HT-29 (cell line): ENCODE data around the gene TARS2. TPM values are rescaled to one million over a fixed set of nuclear protein-coding genes. Genes with fewer than 3 reads are reported as not detected.
A peak's percentile ranks its signal among the peaks of the same experiment; 100 is the strongest.

Source experiments
- DNase-seq: peaks from one replicate; pipeline ENCODE4 v3.0.0-alpha.2; 2015; ENCODE audit warnings: low spot score
- total RNA-seq: library from RNA; depleted of rRNA; stranded (reverse); fragments of >200 nt; shearing (Covaris generic); gene quantifications from 2 replicates; pipeline ENCODE4 v1.2.3, GENCODE V29; 2014

Gene TARS2
- total RNA-seq, 1 experiment from 2014 or later, result 19.8 TPM

GRCh38 chr1:150537732-150538684, 50.8 kb downstream of the TARS2 start:
- no peak for DNase-seq

DNA sequence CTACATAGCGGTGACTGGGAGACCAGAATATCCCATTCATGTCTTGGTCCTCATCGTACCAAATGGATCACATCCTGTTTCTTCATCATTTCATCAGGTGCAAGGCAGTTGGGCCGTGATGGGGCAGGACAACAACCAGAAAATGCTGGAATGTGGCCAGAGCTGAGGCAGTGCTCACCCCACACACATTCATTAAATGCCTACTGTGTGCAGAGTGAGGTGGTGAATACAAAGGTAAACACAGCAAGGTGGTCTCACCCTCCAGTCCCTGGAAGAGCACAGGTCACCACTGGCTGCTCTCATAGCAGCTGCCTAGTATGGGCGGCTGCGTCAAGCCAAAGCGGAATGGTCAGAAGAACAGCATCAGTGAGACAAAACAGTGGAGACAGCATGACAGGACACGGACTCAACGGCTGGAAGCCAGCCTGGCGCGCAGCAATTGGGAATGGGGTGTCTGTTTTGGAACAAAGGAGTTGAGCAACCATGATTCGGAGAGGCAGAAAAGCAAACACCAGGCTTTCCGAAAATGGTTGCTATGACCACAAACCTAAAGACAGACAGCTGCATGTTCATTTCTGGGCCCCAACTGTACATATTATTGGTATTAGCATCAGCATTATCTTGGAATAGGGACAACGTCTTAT, 56.4 kb downstream of the TARS2 start:
- no peak for DNase-seq

GRCh38 chr1:150544204-150544603, 57.0 kb downstream of the TARS2 start:
- DNase-seq, result no peak

DNA sequence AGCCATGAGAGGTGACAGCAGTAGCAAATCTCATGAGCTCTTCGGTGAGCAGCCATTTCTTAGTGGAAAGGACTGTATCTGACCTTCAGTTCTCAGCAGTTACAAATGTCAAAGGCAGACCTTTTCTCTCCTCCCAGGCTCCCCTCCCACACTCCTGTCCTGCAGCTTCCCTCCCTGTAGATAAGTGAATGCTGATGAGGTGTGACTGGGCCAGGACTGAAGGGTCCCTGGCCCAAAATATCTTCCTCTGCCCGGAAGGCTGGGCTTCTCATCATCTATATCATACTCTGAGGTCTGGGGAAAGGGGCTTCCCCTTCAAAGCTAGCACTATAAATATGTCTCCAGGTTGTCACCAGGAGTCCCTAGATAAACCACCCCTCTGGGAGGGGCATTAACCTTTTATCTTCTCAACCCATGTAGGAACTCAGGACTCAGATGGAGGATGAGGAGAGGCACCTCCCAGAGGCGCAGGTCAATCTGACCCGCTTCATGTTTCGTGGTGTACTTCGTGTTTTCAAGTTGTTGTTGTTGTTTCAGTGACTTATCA, 58.3 kb downstream of the TARS2 start:
- DNase-seq, result no peak

GRCh38 chr1:150546294-150546937, 59.2 kb downstream of the TARS2 start:
- DNase-seq, result no peak

DNA sequence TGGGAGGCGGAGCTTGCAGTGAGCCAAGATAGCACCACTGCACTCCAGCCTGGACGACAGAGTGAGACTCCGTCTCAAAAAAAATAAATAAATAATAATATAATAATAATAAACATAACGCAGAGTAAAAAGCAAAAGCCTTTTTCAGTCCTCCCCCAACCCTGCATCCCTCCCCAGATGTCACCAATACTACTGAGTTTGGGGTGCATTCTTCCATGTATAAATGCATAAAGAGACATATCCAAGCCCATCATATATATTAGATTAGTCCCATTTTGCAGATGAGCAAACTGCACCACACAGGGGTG, 61.1 kb downstream of the TARS2 start:
- no peak for DNase-seq

DNA sequence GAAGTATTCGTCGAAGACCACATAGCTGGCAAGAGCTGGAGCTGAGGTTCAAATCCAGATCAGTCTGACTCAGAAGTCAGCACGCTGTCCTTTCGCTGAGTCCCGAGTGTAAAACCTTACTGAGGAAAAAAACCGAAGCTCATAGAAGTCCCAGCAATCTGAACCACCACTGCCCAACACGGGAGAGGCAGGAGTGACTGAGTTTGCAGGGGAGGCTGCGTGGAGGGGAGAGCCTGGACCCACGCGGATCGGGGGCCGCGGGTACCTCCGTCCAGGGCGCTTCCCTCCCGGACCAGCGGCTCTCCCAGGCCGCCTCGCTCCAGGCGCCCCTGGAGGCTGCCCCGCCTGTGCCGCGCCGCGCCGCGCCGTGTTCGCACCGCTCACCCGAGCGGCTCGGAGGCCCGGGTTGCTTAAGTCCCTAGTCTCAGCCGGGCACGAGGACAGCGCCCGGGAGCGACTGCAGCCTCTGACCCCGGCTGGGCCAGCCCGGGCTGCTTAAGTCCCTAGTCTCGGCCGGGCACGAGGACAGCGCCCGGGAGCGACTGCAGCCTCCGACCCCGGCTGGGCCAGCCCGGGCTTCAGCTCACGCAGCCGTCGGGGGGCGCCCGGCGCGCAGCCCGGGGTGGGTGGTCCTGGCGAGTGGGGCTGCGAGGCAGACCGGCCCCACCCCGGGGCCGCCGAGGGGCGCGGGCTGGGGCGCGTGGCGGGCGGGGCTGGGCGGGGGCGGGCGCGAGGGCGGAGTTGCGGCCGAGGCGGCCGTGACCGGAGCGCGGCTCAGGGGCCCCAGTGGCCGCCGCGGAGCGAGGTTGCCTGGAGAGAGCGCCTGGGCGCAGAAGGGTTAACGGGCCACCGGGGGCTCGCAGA, 61.6 kb downstream of the TARS2 start, which contains the start of gene ADAMTSL4:
Gene ADAMTSL4, plus strand, starts transcription at position 777 of the 864 bp plus-strand sequence. CDS start 2,881 bp downstream, outside the sequence.
- DNase-seq, result peak; percentile 63

DNA sequence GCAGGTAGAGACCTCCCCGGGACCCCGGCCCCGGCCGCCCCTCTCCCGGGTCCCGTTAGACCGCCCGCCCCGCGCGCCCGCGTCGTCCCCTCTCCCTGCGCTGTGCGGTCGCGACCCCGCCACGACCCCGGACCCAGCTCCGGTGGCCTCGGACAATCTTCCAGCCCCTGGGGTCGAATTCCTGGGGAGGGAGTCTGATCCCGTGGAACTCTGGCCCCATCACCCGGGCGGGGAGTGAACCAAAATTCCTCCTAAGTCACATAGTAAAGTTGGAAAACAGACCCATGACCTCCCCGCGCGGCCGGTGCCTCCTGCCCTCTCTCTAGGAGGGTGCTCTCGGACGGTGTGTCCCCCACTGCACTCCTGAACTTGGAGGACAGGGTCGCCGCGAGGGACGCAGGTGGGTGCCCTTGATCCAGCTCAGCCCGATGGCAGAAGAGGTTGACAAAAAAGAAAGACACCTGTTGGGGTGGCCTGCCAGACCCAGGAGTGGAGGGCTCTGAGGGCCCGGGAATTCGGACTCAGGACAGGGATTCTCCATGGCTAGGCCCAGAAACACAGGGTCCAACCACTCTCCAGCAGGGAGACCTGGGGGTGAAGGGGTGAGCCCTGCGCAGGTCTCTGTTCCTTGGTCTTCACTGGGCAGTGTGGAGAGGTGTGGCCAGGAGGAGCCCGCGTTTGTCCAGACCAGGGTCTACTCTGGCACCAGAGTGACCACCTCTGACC, 62.4 kb downstream of the TARS2 start:
- DNase-seq, result no peak

GRCh38 chr1:150550222-150551050, 63.2 kb downstream of the TARS2 start:
- DNase-seq, result no peak

DNA sequence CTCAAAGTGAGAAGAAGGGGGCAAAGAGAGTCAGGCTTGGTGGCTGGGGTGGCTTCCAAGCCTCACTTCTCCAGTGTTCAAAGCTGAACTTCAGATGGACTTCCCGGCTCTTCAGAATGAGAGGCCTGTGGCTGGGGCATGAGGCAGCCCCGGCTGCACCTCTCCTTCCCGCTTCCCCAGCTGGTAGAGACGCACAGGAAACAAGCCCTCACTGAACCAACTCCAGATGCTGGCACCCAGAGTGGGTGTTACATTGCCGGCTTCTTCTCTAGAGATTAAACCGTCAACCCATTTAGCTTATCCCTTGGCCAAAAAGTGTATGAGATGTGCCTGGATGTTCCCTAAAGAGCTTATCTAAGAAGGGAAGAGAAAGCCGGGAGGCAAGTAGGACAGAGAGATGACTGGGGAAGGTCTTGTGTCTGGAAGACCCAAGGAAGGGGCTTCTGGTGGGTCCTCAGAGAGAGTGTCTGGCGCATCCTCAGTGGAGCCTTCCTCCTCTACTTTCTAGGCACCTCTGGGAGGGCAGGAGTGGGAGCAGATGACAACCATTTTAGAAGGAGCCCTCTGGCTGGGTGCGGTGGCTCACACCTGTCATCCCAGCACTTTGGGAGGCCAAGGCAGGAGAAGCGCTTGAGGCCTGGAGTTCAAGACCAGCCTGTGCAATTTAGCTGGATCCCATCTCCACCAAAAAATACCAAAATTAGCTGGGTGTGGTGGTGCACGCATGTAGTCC, 64.0 kb downstream of the TARS2 start:
- DNase-seq, result peak; percentile 7

- no peak for DNase-seq
Observed at GRCh38 chr1:150551784-150552127, 64.5 kb downstream of the TARS2 start.

GRCh38 chr1:150552128-150552910, 65.1 kb downstream of the TARS2 start:
- no peak for DNase-seq

DNA sequence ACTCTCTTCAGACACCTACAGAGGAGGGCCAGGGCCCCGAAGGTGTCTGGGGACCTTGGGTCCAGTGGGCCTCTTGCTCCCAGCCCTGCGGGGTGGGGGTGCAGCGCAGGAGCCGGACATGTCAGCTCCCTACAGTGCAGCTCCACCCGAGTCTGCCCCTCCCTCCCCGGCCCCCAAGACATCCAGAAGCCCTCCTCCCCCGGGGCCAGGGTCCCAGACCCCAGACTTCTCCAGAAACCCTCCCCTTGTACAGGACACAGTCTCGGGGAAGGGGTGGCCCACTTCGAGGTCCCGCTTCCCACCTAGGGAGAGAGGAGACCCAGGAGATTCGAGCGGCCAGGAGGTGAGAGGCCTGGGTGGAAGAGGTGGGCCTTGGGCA, 65.7 kb downstream of the TARS2 start:
- DNase-seq, result no peak

DNA sequence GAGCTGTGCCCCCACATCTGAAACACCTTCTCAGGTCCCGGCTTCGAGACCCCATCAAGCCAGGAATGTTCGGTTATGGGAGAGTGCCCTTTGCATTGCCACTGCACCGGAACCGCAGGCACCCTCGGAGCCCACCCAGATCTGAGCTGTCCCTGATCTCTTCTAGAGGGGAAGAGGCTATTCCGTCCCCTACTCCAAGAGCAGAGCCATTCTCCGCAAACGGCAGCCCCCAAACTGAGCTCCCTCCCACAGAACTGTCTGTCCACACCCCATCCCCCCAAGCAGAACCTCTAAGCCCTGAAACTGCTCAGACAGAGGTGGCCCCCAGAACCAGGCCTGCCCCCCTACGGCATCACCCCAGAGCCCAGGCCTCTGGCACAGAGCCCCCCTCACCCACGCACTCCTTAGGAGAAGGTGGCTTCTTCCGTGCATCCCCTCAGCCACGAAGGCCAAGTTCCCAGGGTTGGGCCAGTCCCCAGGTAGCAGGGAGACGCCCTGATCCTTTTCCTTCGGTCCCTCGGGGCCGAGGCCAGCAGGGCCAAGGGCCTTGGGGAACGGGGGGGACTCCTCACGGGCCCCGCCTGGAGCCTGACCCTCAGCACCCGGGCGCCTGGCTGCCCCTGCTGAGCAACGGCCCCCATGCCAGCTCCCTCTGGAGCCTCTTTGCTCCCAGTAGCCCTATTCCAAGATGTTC, 66.3 kb downstream of the TARS2 start:
- no peak for DNase-seq

DNA sequence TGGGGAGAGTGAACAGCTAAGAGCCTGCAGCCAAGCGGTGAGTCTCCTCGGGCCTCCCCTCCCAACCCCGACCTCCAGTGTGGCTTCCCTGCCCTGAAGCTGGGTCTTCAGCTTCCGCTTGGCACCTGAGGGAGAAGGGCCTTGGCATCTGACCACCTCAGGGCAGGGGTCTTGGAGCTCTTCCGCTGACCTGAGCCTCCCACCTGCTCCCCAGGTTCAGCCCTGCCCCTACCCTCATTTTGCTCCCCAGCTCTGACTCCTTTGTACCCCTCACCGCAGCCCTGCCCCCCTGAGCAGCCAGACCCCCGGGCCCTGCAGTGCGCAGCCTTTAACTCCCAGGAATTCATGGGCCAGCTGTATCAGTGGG, 66.8 kb downstream of the TARS2 start:
- no peak for DNase-seq

DNA sequence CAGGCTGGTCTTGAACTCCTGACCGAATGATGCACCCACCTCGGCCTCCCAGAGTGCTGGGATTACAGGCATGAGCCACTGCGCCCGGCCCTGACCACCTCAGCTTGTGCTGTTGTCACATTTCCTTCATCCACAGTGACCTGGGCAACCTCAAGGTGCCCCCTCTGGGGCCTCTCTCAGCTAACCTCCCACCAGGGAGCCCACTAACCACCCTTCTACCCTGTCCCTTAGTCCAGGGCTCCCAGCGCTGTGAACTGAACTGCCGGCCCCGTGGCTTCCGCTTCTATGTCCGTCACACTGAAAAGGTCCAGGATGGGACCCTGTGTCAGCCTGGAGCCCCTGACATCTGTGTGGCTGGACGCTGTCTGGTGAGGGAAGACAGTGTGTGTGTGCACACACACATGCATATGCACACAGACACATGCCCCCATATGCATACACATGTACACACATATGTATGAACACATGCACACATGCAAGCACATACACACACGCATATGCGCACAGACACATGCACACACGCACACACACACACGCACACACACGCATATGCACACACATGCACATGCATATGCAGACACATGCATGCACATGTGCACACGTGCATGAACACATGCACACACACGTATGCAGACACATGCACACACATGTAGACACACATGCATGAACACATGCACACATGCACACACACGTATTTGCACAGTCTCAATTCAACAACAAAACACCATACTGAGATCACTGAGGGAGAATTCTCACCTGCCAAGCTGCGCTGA, 68.2 kb downstream of the TARS2 start:
- DNase-seq, result no peak
